DLD1 (cell line): ENCODE measurements around the gene VAV1.
"Not testable (repeated sequence)": the region's sequence is repeated elsewhere in the genome, so short reads cannot be mapped to it uniquely, and the experiment has no call there.

Experiments
- in situ Hi-C: cut with HindIII; loops from 2 replicates; pipeline ENCODE4 v1.10.0; 2017; ENCODE audit warnings: low sequenced_read_pairs

The VAV1 gene

DNA sequence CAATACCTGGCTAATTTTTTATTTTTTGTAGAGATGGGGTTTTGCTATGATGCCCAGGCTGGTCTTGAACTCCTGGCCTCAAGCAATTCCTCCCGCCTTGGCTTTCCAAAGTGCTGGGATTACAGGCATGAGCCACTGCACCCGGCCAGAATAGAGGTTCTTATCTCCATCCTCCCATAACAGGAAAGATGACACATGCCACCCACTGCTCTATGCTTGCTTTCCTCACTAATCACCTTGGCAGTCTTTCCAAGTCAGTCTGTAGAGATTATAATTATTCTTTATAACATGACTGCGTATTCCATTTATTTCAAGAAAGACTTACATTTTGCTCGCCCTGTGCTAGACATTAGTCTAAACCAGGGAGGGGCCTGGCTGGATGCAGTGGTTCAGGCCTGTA lies 6.7 kb downstream of the VAV1 start:
- in situ Hi-C loops, result no loop called here

DNA sequence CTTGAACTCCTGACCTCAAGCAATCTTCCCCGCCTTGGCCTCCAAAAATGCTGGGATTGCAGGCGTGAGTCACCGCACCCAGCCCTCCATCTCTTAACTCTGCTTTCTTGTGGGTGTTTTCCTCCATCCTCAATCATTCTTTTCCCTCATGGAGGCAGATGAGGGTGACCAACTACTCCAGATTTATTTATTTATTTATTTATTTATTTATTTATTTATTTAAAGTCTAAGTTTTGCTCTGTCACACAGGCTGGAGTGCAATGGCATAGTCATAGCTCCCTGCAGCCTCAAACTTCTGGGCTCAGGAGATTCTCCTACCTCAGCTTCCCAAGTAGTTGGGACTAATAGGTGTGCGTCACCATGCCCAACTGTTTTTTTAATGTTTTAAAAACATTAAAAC lies 14.9 kb downstream of the VAV1 start:
- in situ Hi-C loops, result no loop called here

DNA sequence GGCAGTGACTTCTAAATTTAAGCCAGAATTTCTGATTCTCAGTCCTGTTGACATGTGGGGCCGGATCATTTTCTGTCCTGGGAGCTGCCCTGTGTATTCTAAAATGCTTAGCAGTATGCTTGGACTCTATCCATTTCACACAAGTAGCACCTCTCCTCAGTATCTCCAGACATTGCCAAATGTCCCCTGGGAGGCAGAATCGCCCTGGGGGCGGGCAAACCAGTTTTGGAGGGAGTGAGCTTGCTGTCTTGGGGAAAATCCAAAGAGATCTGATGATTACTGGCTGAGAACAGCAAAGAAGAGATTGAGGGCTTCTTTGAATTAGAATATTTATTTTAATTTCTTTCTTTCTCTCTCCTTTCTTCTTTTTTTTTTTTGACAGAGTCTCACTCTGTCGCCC lies 16.4 kb downstream of the VAV1 start:
- in situ Hi-C loops, result no loop called here

DNA sequence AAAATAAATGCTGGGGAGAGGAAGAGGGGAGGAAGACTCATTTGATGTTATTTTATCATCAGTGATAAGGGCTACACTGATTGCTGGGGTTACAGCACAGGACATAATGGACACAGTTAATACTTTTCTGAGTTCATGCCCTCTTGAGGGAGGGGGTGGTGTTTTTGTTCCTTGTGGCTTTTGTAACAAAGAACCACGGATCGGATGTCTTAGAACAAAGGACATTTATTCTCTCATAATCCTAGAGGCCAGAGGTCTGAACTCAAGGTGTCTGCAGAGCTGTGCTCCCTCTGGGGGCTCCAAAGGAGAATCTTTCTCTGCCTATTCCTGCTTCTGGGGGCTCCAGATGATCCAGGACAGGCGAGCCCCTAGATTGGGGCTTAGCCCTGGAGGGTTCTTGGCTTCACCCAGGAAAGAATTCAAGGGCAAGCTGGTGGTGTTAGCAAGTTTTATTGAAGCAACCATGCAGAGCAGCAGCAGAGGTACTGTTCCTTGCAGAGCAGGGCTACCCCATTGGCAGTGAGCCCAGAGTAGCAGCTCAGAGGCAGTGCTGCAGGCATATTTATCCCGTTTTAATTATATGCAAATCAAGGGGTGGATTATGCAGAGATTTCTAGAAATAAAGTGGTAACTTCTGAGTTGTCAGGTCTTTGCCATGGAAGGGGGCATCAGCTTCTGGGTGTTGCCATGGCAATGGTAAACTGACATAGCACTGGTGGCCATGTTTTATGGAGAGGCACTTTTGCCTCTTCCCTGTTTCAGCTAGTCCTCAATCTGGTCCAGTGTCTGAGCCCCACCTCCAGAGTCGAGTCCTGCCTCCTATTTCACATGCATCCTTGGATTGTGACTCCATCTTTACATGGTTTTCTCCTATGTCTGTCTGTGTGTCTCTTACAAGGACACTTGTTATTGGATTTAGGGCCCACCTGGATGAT lies 18.0 kb downstream of the VAV1 start:
- in situ Hi-C loops, result no loop called here

DNA sequence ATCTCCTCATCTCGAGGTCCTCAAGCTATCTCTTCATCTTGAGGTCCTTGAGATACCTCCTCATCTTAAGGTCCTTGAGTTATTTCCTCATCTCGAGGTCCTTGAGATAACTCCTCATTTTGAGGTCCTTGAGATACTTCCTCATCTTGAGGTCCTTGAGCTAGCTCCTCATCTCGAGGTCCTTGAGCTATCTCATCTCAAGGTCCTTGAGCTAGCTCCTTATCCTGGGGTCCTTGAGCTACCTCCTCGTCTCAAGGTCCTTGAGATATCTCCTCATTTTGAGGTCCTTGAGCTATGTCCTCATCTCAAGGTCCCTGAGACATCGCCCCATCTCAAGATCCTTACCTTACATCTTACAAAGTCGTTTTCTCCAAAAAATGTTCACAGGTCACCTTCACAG lies 18.7 kb downstream of the VAV1 start:
- in situ Hi-C loops, result no loop called here

DNA sequence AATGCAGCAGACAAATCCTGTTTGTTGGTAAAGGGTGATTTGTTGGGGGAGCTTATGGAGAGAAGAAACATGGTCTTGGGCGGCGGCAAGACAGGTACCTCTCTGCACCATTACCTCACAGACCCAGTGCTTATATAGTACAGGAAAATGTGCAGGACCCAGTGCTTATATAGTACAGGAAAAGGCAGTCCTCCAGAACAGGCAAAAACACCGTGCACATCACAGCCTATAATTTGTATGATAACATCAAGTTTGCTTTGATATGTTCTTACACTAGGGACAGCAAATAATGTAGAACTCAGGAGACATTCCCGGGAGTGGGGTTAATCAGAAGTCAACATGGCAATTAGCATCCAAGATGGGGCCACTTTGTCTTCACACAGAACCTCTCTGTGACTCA lies 20.9 kb downstream of the VAV1 start:
- in situ Hi-C loops, result no loop called here

DNA sequence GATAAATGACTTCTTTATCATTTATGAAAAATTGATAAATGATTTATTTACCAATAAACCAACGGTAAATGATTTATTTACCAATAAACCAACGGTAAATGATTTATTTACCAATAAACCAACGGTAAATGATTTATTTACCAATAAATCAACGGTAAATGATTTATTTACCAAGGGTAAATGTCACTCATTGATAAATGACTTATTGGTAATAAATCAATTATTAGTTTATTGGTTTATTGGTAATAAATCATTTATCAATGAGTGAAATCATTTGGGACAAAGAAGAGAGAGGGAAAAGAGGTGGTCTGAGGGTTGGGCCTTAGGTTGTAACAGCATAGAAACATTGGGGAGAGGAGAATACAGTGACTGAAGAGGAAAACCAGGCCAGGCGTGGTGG lies 21.5 kb downstream of the VAV1 start:
- in situ Hi-C loops, result no loop called here

DNA sequence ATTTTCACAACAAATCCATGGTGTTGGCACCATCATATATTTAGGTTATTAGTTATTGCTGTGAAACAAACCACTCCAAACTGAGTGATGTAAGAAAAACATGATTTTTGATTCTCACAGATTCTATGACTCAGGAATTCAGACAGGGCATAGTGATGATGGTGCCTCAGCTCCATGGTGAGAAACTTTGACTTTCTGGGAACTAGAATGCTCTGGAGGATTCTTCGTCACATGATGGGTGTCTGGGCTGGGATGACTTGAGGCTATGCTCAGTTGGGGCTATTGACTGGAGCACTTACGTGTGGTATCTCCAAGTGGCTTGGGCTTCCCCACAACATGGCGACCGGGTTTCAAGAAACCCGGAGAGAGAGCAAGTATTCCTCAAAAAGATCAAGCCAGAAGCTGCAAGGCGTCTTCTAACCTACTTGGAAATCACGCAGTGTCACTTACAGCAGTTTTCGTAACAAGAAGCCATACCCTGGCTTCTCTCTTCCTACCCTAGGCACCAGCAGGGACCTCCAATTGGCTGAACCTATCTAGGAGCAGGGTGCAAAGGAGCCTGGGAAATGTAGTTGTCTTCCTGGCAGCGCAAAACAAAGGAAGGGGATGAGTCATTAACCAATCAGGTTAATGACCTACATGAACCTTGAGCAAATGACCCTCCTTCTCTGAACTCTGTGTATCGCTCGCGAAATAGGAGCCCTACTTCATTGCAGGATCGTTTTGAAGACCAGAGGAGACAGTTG lies 22.4 kb downstream of the VAV1 start:
- in situ Hi-C loops, result no loop called here

DNA sequence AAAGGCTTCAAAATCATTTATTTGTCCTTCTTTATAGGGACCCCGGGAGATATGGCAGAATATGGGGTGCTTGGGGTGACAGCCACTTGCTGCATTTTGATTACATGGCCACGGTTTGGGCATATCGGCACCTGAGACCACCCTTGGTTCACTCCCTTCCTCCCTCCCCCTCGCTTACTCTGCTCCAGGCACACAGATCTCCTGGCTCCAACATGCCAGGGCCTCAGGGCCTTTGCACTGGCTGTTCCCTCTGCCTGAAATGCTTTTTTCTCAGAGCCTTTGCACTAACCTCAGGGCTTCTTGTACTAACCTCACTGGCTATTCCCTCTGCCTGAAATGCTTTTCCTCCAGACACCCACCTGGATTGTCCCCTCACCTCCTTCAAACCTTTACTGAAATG lies 23.8 kb downstream of the VAV1 start:
- in situ Hi-C loops, result no loop called here

DNA sequence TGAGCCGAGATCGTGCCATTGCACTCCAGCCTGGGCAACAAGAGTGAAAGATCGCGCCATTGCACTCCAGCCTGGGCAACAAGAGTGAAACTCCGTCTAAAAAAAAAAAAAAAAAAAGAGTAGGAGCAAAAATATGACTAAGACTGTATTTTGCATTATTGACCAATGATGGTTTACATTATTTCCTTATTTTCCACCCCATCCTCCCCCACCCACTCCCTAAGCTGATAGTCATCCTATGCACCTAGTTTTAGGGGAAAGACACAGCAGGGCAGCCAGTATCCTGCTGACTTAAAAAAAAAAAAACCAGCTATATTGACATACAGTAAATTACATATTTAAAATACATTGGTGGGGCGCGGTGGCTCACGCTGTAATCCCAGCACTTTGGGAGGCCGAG lies 25.1 kb downstream of the VAV1 start:
- in situ Hi-C loops, result no loop called here

DNA sequence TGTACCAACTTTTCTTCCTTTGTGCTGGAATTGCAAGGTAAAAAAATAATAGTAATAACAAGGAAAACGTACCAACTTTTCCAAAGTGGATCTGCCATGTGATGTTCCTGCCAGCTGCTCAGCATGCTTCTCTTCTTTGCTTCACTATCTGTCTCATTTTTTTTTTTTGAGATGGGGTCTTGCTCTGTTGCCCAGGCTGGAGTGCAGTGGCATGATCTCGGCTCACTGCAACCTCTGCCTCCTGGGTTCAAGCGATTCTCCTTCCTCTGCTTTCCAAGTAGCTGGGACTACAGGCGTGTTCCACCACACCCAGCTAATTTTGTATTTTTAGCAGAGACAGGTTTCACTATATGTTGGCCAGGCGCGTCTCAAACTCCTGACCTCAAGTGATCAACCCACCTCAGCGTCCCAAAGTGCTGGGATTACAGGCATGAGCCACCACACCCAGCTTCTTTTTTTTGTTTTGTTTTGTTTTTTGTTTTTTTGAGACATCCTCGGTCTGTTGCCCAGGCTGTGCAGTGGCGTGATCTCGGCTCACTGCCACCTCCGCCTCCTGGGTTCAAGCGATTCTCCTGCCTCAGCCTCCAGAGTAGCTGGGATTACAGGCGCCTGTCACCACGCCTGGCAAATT lies 27.8 kb downstream of the VAV1 start:
- in situ Hi-C loops, result not testable (repeated sequence)

DNA sequence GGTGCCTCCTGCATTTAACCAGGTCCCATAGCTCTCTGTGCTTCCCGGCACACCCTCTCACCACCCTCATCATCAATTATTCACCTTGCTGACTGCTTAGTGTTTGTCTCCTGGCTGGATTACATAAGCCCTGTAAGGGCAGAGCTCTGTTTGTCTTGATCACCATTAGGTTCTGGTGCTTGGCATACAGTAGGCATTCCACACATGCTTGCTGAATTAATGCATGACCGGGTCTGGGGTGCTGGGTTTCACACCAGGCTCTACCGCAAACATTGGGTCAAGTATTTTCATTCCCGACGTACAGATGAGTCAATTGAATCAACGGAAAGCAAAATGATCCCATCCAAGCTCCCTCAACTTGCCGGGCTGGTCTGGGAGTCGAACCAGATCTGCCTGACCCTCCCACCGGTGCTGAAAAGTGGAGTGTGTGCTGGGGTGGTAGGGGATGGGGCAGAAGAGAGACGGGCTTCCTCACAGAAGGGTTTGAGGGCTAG lies 28.5 kb downstream of the VAV1 start:
- in situ Hi-C loops, result no loop called here

DNA sequence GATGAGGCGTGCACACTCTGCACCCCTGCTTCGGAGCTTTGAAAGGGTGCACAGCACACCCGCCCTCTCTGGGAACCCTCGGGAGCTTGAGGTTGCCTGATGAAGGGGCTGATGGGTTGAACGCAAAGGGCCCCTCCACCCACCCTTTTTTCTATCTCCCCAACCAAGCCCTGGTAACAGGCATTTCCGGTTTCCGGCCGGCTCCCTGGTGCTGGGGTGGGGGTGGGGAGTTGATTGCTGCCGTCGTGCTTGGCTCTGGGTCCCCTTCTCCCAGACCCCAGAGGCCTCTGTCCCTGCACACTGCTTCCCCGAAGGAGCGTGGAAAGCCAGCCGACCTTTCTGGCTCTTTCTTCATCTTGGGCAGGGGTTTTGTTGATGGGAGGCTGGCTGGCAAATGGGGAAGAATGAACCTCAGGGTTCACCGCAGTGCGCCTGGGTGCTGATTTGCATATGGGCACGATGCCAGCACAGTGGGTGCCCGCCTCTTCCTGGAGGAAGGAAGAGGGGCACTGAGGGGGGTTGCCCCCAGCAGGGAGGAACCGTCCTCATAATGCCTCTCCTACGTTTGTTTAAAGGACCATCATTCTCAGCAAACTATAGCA lies 29.1 kb downstream of the VAV1 start:
- in situ Hi-C loops, result no loop called here

DNA sequence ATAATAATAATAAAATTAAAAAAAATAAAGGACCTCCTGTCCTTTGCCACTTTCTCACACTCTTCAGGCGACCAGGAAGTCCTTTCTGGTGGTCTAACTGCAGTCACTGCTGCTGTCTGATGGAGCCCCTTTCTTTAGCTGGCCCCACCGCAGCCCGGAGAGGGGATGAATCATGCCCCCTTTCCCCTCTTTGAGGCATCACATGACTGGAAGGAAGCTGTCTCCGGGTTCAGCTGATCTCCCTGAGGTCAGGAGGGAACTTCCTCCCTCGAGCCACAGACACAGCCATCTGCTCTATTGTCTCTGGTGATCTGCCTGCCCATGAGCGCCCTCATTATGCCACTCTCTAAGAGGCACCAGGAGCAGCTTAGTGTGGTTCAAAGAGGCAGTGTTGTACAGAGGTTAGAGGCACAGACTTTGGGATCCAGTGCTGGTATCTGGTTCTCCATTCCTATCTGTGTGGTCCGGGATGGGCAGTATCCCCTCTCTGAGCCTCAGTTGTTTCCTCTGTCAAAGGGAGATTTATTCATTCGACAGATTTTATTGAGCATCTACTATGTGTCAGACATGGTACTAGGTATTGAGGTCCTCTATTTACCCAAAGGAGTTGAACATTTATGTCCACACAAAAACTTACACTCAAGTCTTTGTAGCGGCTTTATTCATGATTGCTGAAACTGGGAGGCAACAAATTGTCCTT lies 30.0 kb downstream of the VAV1 start:
- in situ Hi-C loops, result no loop called here

DNA sequence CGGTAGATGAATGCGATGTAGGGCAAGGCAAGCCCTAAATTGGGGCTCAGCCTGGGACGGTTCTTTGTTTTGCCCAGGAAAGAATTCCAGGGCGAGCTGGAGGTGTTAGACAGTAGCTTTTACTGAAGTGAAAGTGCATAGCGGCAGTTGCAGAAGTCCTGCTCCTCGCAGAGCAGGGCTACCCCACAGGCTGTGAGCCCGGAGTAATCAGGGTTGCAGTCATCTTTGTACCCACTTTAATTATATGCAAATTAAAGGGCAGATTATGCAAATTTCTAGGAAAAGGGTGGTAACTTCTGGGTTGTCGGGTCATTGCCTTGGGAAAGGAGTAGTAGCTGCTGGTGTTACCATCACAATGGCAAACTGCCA lies 30.5 kb downstream of the VAV1 start:
- in situ Hi-C loops, result no loop called here

DNA sequence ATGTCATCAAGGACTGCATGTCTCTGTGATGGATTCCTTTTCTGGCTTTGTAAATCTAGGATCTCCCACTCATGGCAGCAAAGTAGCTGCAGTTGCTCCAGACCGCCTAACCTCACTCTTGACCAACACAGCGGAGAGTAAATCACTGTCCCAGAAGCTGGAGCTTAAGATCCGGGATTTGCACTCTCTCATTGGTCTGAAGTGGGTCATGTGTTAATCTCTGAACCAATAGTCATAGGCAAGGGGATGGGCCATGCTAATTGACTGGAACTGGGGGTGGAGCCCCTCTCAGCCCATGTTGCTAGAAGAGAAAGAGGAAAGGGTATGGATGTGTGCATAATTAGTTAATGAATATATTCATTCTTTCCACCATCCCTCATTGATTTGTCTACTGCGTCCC lies 34.0 kb downstream of the VAV1 start:
- in situ Hi-C loops, result no loop called here

DNA sequence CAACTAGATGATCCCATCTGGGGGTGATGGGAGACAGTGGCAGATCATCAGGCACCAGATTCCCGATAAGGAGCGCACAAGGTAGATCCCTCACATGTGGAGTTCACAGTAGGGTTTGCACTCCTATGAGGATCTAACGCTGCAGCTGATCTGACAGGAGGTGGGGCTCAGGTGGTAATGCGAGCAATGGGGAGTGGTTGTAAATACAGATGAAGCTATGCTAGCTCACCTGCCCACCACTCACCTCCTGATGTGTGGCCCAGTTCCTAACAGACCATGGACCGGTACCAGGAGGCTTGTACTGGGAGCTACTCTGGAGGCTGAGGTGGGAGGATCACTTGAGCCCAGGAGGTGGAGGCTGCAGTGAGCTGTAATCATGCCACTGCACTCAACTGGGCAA lies 34.8 kb downstream of the VAV1 start:
- in situ Hi-C loops, result no loop called here

DNA sequence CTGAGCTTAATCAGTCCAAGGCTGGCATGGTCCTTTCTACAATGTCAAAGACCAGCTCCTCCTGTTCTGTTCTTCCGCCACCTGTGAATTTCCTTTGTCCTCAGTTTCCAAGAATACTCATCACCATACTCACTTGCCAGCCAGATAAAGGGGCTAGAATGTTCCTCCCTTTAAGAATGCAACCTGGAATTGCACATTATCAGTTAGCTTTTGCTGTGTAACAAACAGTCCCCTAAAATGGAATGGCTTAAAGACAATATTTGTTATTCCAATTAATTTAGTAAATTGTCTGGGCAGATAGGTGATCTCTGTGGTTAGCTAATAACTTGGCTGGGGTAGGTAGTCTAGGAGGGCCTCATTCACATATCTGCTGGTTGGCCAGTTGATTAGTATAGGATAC lies 36.0 kb downstream of the VAV1 start:
- in situ Hi-C loops, result no loop called here

DNA sequence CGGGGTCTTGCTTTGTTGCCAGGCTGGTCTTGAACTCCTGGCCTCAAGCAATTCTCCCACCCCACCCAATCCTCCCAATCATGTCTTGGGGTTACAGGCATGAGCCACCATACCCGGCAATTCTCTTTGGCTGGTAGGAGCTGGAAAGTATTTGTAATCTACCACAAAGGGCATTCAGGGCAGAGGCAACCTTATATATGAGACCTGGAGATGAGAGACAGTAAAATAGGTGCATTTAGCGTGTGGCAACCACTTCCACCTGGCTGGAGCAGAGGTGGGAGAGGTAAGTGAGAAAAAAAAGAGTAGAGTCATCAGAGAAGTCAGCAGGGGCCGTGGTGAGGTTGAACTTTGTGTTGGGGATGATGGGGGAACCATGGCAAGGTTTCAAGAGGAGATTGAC lies 36.8 kb downstream of the VAV1 start:
- in situ Hi-C loops, result no loop called here

DNA sequence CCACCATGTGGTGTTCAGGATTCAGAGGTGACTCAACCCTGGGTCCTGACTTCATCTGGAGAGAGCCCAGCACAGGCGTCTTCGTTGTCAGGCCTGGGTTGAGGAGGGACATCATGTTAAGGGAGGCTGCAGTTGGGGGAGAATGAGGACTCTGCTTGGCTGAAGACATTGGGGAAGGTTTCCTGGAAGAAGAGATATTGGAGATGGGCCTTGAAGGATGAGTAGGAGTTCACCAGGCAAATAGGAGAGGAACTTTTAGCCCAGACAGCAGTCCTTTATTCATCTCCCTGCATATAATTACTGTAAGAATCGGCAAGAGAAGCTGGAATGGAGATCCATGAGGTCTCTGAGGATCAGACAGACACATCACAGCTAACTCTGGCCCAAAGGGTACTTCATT lies 38.9 kb downstream of the VAV1 start:
- in situ Hi-C loops, result no loop called here

DNA sequence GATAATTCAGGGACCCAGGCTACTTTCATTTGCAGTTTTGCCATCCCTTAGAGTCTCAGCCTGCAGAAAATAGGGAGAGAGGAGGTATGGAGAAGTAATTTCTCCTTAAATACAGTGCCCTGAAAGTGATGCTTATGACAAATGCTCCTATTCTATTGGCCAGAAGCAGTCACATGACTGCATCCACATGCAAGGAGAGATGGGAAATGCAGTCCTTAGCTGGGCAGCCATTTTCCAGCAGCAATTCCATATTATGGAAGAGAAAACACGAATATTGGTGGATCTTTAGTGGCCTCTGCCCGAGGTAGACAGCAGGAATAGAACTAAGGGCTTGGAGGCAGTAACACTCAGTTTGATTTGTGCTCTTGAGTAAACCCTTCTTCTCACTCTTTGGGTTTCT lies 39.4 kb downstream of the VAV1 start:
- in situ Hi-C loops, result no loop called here
